ENCODE data around the gene RGS3.

GRCh38 chr9:113464286-113464660 is 746 bp downstream of the RGS3 start:
- TF ChIP-seq CTCF (IDR thresholded peaks at IDR 0.05) = no peak
- TF ChIP-seq POLR2A (IDR thresholded peaks at IDR 0.05) = no peak
